Liver (tissue), 3 donors: ENCODE data around the gene NAT10.

Source experiments
- CTCF ChIP-seq: fragments of 150-350 bp; IDR thresholded peaks from 2 replicates; pipeline ENCODE4 v1.5.1; 2017; ENCODE audit warnings: improper control_type of control experiment, low read depth, low read length; ENCODE audit not compliant: missing input control
- EGR1 ChIP-seq, 2 donors: IDR thresholded peaks; 2 replicates each; pipeline ENCODE4 v1.6.1; 2016 to 2018; ENCODE audit warnings: antibody characterized with exemption in 2 of 2, low read depth in 2 of 2
- GABPA ChIP-seq, 2 donors: IDR thresholded peaks in 1 of 2; conservative IDR thresholded peaks in 1 of 2; 2 replicates each; pipeline ENCODE4 v1.6.1; 2016; ENCODE audit warnings: antibody characterized with exemption in 2 of 2, mild to moderate bottlenecking in 1 of 2, moderate library complexity in 1 of 2
- MAX ChIP-seq: IDR thresholded peaks from 2 replicates; pipeline ENCODE4 v1.6.1; 2016; ENCODE audit warnings: antibody characterized with exemption
- RAD21 ChIP-seq, 2 donors: IDR thresholded peaks; 2 replicates each; pipeline ENCODE4 v1.6.1; 2016; ENCODE audit warnings: antibody characterized with exemption in 2 of 2, mild to moderate bottlenecking in 2 of 2
- REST ChIP-seq: IDR thresholded peaks from 2 replicates; pipeline ENCODE4 v1.6.1; 2016; ENCODE audit warnings: antibody characterized with exemption, mild to moderate bottlenecking
- SP1 ChIP-seq: IDR thresholded peaks from 2 replicates; pipeline ENCODE4 v1.6.1; 2018; ENCODE audit warnings: antibody characterized with exemption, mild to moderate bottlenecking
- TAF1 ChIP-seq: conservative IDR thresholded peaks from 2 replicates; pipeline ENCODE4 v1.6.1; 2016; ENCODE audit warnings: antibody characterized with exemption, mild to moderate bottlenecking
- YY1 ChIP-seq: IDR thresholded peaks from 2 replicates; pipeline ENCODE4 v1.6.1; 2016; ENCODE audit warnings: antibody characterized with exemption, mild to moderate bottlenecking
- donor health status: healthy.
- donor health status: healthy.

- no peak for TF ChIP-seq EGR1 (IDR thresholded peaks at IDR 0.05; ENCODE audit: low read depth in 2 of 2)
- no peak for TF ChIP-seq CTCF
- TF ChIP-seq YY1, result no peak
- TF ChIP-seq REST, result no peak
- TF ChIP-seq MAX, result no peak
- no peak for TF ChIP-seq RAD21 (IDR thresholded peaks at IDR 0.05)
- TF ChIP-seq SP1, result no peak
- no peak for TF ChIP-seq TAF1
- TF ChIP-seq GABPA (IDR thresholded peaks at IDR 0.05 in 1 of 2, conservative IDR thresholded peaks at IDR 0.05 in 1 of 2), result no peak
These were observed 41.0 kb downstream of the NAT10 start for GRCh38 chr11:34146411-34146810.
